ELR (cell line): Measurements from ENCODE around the gene RAB6A.
A peak's percentile ranks its signal among the peaks of the same experiment; 100 is the strongest.
"Not testable (repeated sequence)": the region's sequence is repeated elsewhere in the genome, so short reads cannot be mapped to it uniquely, and the experiment has no call there.

Experiments used
- DNase-seq: peaks from one replicate; pipeline ENCODE4 v3.0.0-alpha.2; 2015; ENCODE audit warnings: low read depth

The RAB6A gene

GRCh38 chr11:73717136-73717535 lies 43.7 kb downstream of the RAB6A start:
- no peak for DNase-seq

- DNase-seq = no peak
Measured at GRCh38 chr11:73716153-73717056, 44.5 kb downstream of the RAB6A start.

GRCh38 chr11:73715541-73715940 lies 45.3 kb downstream of the RAB6A start:
- DNase-seq = no peak

- DNase-seq = no peak
Measured at GRCh38 chr11:73710964-73711363, 49.9 kb downstream of the RAB6A start.

- DNase-seq = no peak
Measured at GRCh38 chr11:73705053-73705452, 55.8 kb downstream of the RAB6A start.

- no peak for DNase-seq
Measured at GRCh38 chr11:73693899-73694525, 66.9 kb downstream of the RAB6A start.

- DNase-seq = no peak
Measured at GRCh38 chr11:73680687-73681086, 80.2 kb downstream of the RAB6A start.

GRCh38 chr11:73676552-73676951 lies 84.3 kb downstream of the RAB6A start:
- not testable (repeated sequence) for DNase-seq

GRCh38 chr11:73671701-73672100 lies 89.2 kb downstream of the RAB6A start:
- no peak for DNase-seq

- no peak for DNase-seq
Measured at GRCh38 chr11:73670808-73671207, 90.1 kb downstream of the RAB6A start.

GRCh38 chr11:73667891-73668290 lies 93.0 kb downstream of the RAB6A start:
- no peak for DNase-seq

- DNase-seq = no peak
Measured at GRCh38 chr11:73664877-73665276, 96.0 kb downstream of the RAB6A start.

GRCh38 chr11:73663604-73664495 lies 97.0 kb downstream of the RAB6A start:
- DNase-seq = no peak

GRCh38 chr11:73662445-73663157 lies 98.3 kb downstream of the RAB6A start:
- peak; percentile 19 for DNase-seq

- peak; percentile 89 for DNase-seq
Measured at GRCh38 chr11:73661035-73661628, 99.7 kb downstream of the RAB6A start.

- DNase-seq = no peak
Measured at GRCh38 chr11:73660497-73661034, 100.3 kb downstream of the RAB6A start.

GRCh38 chr11:73659961-73660360 lies 100.9 kb downstream of the RAB6A start:
- no peak for DNase-seq

GRCh38 chr11:73656985-73657384 lies 103.9 kb downstream of the RAB6A start:
- no peak for DNase-seq

- no peak for DNase-seq
Measured at GRCh38 chr11:73655686-73656085, 105.2 kb downstream of the RAB6A start.

- DNase-seq = no peak
Measured at GRCh38 chr11:73654482-73655021, 106.3 kb downstream of the RAB6A start.

- no peak for DNase-seq
Measured at GRCh38 chr11:73653996-73654395, 106.9 kb downstream of the RAB6A start.
